ENCODE data around the gene FOXO1. TPM values are rescaled to one million over a fixed set of nuclear protein-coding genes. Genes with fewer than 3 reads are reported as not detected.

The FOXO1 gene
- total and polyA plus RNA-seq, 2 of the 13 experiments (the other 11 are each of a cell fraction or from before 2014, with no cell fraction given), result 8.1 to 13.1 TPM

GRCh38 chr13:40536443-40537113 is 129.9 kb downstream of the FOXO1 start (continued):
- TF ChIP-seq MYNN (CRISPR knock-in tag; IDR thresholded peaks at IDR 0.05; ENCODE audit: low read depth), result peak; percentile 65; the same call in 1 of the 2 replicates
- peak; percentile 80 for TF ChIP-seq ZMYM3 (CRISPR knock-in tag; IDR thresholded peaks at IDR 0.05)
- TF ChIP-seq ZNF816 (CRISPR knock-in tag; IDR thresholded peaks at IDR 0.05; ENCODE audit: borderline replicate concordance), result 0 out of 2 replicates have a peak, but pooled peaks have one; percentile 55
- TF ChIP-seq SNAPC2 (CRISPR knock-in tag; IDR thresholded peaks at IDR 0.05), result no peak
- 0 out of 2 replicates have a peak, but pooled peaks have one; percentile 28 for TF ChIP-seq ATF3 (CRISPR knock-in tag; IDR thresholded peaks at IDR 0.05)
- TF ChIP-seq ZNF710 (CRISPR knock-in tag; IDR thresholded peaks at IDR 0.05; ENCODE audit: borderline replicate concordance), result peak; percentile 87; the same call in 1 of the 2 replicates
- no peak for TF ChIP-seq PRDM15 (CRISPR knock-in tag; IDR thresholded peaks at IDR 0.05)
- TF ChIP-seq ZNF33A (CRISPR knock-in tag; IDR thresholded peaks at IDR 0.05; ENCODE audit: borderline replicate concordance), result no peak
- peak; percentile 86 for TF ChIP-seq ARID5B (CRISPR knock-in tag; IDR thresholded peaks at IDR 0.05)
- TF ChIP-seq ZNF580 (CRISPR knock-in tag; IDR thresholded peaks at IDR 0.05; ENCODE audit: borderline replicate concordance, low read depth), result no peak; the same call in 1 of the 2 replicates
- TF ChIP-seq SMC3 (IDR thresholded peaks at IDR 0.05; ENCODE audit: low read length), result no peak
- no peak for TF ChIP-seq THAP7 (CRISPR knock-in tag; IDR thresholded peaks at IDR 0.05)
- TF ChIP-seq GLI4 (CRISPR knock-in tag; IDR thresholded peaks at IDR 0.05; ENCODE audit: borderline replicate concordance), result no peak
